ENCODE measurements around the gene MAGEF1.
"Not testable (repeated sequence)": the region's sequence is repeated elsewhere in the genome, so short reads cannot be mapped to it uniquely, and the experiment has no call there.

MAGEF1 gene

GRCh38 chr3:184741798-184742675, 30.2 kb upstream of the MAGEF1 start:
- DNase-seq, result no peak

- DNase-seq, result no peak
Measured at GRCh38 chr3:184741259-184741556, 29.3 kb upstream of the MAGEF1 start.

GRCh38 chr3:184740509-184741258, 28.8 kb upstream of the MAGEF1 start:
- DNase-seq, result no peak

DNA sequence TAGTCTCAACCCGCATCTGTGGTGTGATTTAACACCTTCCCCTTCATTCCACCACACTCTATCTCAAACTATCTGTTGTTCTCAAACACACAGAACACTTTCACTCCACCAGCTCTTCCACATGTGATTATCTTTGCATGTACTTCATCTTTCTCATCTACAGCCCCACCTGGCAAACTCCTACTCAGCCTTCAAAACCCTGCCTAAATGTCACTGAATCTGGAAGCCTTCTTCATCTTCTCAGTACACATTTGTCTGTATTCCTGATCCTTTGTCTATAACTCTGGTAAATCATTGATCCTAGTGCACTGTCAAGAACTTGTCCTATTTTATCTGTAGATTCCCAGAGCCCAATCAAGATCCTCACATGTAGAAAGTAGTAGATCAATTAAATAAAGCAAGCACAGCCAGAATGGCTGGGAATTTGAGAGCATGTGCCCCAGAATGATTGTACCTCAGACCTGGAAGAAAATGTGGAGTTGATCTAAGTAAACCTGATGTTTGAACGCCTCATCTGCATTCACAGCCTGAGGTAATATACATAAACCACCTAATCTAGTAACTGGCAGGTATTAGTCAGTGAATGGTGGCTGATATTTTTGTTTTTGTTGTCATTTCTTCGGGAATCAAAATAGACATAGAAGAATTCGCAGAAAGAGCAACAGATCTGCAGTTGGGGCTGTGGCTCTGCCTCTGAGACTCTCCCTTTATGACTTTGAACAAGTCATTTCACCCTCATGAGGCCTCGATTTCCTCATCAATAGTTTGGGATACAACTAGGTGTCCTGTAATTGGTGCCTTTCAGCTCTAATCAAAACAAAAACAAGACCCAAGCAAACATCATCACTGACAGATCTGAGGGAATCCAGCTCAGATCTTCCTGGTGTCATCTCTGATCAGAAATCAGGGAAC, 28.0 kb upstream of the MAGEF1 start:
- no peak for DNase-seq

- no peak for DNase-seq
Measured at GRCh38 chr3:184738982-184739381, 27.1 kb upstream of the MAGEF1 start.

- DNase-seq, result no peak
Measured at GRCh38 chr3:184738506-184738890, 26.6 kb upstream of the MAGEF1 start.

- DNase-seq, result no peak
Measured at GRCh38 chr3:184737641-184738505, 26.0 kb upstream of the MAGEF1 start.

DNA sequence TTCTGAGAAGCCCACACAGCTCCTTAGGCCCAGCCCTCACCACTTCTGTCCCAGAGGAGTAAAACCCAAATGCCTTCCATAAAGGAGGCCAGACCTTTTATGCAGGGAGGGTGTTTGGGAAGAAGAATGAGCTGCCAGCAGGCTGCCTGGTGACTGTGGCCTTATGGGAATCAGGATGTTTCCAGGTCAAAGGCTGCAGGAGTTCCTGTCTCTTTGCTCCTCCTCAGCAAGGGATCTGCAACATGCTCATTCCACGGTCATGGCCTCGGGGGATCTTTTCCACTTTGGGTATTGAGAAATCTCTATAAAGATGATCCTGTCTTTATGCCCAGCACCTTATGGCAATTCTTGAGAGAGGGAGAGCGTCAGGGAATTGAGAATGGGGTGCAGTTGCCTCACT, 25.2 kb upstream of the MAGEF1 start:
- no peak for DNase-seq

DNA sequence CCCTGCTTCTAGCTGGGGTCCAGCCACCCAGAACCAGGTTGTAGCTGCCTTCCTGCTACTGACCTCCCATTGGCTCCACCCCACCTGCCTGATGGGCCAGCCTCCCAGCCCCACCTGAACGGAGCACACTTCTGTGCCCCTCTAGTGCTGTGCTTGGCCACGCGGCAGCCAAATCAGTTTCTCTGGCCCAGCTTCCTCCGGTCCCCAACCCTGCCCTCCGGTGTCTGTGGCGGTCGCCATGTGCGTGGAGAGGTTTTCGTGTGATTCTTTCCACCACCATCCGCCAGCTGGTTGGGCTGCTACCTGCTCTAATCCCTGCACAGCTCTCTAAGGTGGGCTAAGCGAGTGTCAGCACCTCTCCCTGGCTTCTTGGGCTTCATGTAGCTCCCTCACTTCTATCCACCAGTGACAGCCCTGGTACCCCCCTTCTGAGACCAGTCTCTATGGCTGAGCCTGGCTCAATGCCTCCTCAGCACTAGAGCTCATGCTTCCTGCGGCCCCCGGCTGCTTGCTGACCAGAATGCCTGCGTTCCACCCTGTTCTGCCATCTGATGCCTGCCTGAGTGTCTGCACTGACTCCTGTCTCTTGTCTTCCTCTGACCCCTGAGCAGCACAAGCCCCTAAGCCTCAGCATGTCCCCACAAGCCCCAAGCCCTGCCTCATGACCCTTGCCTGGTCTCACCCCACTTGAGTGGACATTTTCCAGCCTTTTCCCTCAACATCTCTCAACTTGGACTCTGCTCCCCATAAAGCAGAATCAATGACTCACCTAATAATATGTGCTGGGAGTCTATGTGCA, 23.2 kb upstream of the MAGEF1 start:
- no peak for DNase-seq

DNA sequence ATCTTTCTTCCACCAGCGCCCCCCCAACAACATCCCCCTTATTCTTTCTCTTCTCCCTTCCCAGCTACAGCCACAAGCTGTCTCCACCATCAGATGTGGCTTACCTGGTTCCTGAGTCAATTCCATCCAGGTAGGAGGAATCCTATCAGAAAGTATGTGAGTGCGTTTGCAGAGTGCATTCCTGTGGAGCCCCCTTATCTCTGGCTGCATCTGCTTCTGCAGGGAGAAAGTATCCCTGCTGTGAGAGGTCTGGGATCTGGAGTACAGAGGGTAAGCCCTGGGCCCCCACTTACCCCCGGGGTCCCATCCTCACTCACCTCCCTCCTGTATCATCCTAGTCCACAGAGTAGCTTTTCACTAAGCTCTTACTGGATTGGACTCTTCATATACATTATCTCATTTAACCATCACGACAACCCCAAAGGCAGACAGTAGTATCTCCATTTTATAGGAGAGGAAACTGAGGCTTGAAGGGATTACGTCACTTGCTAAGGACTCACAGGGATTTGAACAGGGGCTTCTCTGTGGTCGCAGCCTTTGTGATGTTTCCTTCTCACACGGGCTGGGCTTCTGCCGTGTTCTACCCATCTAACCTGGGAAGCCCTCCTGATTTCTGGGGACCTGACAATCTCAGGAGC, 22.2 kb upstream of the MAGEF1 start:
- DNase-seq, result no peak

DNA sequence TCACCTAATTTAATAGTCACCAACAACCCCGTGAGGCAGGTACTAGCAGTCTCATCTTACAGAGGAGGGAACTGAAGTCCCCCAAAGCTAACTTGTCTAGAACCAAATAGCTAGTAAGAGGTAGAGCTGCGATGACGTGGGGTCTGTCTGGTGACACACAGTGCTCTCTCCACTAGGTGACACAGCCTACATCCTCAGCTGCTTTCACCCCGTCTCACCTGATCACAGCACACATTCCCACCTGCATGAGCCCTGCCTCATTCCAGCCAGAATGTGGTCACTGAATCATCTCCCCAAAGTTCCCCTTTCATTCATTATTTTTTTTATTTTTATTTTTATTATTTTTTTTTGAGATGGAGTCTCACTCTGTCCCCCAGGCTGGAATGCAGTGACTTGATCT, 21.3 kb upstream of the MAGEF1 start:
- no peak for DNase-seq

- DNase-seq, result no peak
Measured at GRCh38 chr3:184731786-184732537, 20.1 kb upstream of the MAGEF1 start.

- no peak for DNase-seq
Measured at GRCh38 chr3:184730924-184731323, 19.1 kb upstream of the MAGEF1 start.

DNA sequence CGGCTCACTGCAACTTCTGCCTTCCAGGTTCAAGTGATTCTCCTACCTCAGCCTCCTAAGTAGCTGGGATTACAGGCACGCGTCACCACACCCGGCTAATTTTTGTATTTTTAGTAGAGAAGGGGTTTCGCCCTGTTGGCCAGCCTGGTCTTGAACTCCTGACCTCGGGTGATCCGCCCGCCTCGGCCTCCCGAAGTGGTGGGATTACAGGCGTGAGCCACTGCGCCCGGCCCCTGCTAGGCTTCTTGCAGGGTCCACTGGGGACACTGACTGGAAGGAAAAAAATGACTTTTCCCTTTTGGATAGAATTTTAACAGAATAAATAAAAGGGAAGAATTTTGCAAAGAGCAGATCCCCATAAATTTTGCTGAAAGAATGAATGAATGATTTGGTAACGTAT, 17.3 kb upstream of the MAGEF1 start:
- not testable (repeated sequence) for DNase-seq

- no peak for DNase-seq
Measured at GRCh38 chr3:184728010-184728527, 16.2 kb upstream of the MAGEF1 start.

GRCh38 chr3:184727357-184728009, 15.6 kb upstream of the MAGEF1 start:
- peak; percentile 64 for DNase-seq

GRCh38 chr3:184726497-184726896, 14.6 kb upstream of the MAGEF1 start:
- no peak for DNase-seq

GRCh38 chr3:184725176-184725719, 13.4 kb upstream of the MAGEF1 start:
- DNase-seq, result no peak

GRCh38 chr3:184724699-184725098, 12.8 kb upstream of the MAGEF1 start:
- DNase-seq, result no peak

Data from NCI-H2107 (cell line).